Body of pancreas (tissue), 4 donors: ENCODE data around the gene LGR4. TPM values are rescaled to one million over a fixed set of nuclear protein-coding genes. Genes with fewer than 3 reads are reported as not detected.

ENCODE experiments used
- ATAC-seq: fragments of 150-250 bp; one replicate; pipeline ENCODE4 v1.9.1; 2016
- DNase-seq, 4 donors: peaks; one replicate each; pipeline ENCODE4 v3.0.0-alpha.2; 2019
- H3K27ac ChIP-seq, 4 donors: fragments of 200-600 bp; sonication (generic); 1 replicate in 3 of 4; 2 replicates in 1 of 4; pipeline versions ENCODE4 v1.5.1 to v1.6.1; 2016 to 2019; ENCODE audit warnings: mild to moderate bottlenecking in 1 of 4, mixed read lengths in 1 of 4, moderate library complexity in 1 of 4
- H3K27me3 ChIP-seq, 2 donors: fragments of 200-600 bp; sonication (generic); one replicate each; pipeline ENCODE4 v1.6.0; 2016; ENCODE audit warnings: mild to moderate bottlenecking in 1 of 2
- H3K36me3 ChIP-seq, 2 donors: fragments of 200-600 bp; sonication (generic); replicated peaks in 1 of 2; 2 replicates each; pipeline ENCODE4 v1.5.1; 2016; ENCODE audit warnings: low read depth in 2 of 2; ENCODE audit not compliant: insufficient read depth in 1 of 2
- H3K4me1 ChIP-seq: fragments of 200-600 bp; sonication (generic); one replicate; pipeline ENCODE4 v1.6.0; 2016
- H3K4me3 ChIP-seq, 2 donors: fragments of 200-600 bp; sonication (generic); 1 replicate in 1 of 2; 2 replicates in 1 of 2; pipeline ENCODE4 v1.5.1; 2016 to 2019
- H3K9me3 ChIP-seq, 3 donors: fragments of 200-600 bp; sonication (generic); 1 replicate in 2 of 3; 2 replicates in 1 of 3; pipeline ENCODE4 v1.5.1; 2016
- POLR2A ChIP-seq, 3 donors: fragments of 450-650 bp; IDR thresholded peaks; one replicate each; pipeline ENCODE4 v1.6.1; 2016; ENCODE audit warnings: antibody characterized with exemption in 3 of 3, mild to moderate bottlenecking in 2 of 3
- WGBS, 2 donors: methylation state at CpG; one replicate each; pipeline ENCODE4 v1.1.5; 2017; 5-methylcytosine and 5-hydroxymethylcytosine counted together
- intact Hi-C: fragments of 100-400 bp; cut with DNase I; formaldehyde crosslinking; loops from one replicate; pipeline ENCODE4 v1.15.1; 2023
- total RNA-seq, 2 donors: library from RNA; depleted of rRNA; stranded (reverse); fragments of >200 nt; gene quantifications; one replicate each; pipeline ENCODE4 v1.1.0, GENCODE V29; 2016
- TF ChIP-seq, protein P1 (sequence below), 7 experiments: fragments of 450-650 bp in 4 of 7; fragments of 200-600 bp in 3 of 7; sonication (generic) in 3 of 7; IDR thresholded peaks; one replicate each; pipeline ENCODE4 v1.5.1; 2016 to 2019; ENCODE audit warnings: antibody characterized with exemption in 7 of 7

Gene LGR4
- total RNA-seq, 2 donors from 2014 or later, result 120 to 145 TPM

DNA sequence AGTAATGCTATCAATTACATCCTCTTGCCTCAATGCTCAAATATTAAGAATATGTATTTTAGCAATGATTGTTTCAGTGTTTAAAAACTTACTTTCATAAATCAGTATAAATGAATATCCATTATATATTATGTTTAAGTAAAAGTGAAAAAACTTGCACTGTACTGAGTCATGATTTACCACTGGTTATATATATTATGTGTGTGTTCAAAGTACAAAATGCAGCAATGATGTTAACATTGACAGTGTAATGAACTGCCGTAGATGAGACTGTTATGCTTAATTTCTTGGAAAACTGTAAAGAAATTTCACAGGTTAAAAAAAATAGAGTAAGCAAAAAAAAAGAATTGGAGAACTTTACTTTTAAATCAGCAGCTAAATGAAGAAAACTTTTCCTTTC, 25.3 kb upstream of the LGR4 start:
- no peaks in the 10 kb centered on the region for H3K27me3 ChIP-seq
- intact Hi-C loops, result no loop called here
- no peak overlapping the region for H3K4me3 ChIP-seq
- no peaks in the 10 kb centered on the region for H3K9me3 ChIP-seq
- no peak for TF ChIP-seq POLR2A (IDR thresholded peaks at IDR 0.05)
- no peak overlapping the region for H3K27ac ChIP-seq
- 78 to 89% methylated on average over 1 of the region's 1 CpG for WGBS, 2 donors
- peaks cover 0 to 19% of the 10 kb centered on the region in 2 donors for H3K36me3 ChIP-seq
- DNase-seq, result no peak
- peaks cover 26% of the 10 kb centered on the region for H3K4me1 ChIP-seq
- ATAC-seq, result no peak

DNA sequence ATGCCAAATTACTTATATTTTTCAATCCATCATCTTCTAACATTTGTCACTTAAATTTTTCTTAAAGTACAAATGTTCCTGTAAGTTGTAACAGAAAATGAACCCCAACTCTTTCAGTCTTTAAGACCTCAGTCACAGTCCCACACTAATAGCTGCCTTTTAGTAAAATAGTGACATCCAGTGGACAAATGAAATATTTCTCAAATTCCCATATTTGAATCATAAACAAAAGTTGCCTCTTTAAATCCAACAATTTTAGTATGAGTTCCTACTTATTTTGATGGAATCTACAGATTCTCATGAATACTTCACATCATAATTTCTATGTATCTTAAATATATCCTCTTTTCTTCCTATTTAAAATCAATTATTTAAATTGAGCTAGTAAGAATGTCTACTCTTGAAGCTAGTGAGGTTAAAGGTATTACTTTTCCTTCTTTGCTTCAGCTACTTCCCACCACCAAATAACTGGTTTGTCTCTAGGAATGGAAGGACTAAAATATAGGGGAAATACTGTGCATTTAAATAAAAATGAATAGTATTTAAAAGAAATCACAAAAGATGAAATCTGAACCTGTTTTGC, 24.8 kb upstream of the LGR4 start:
- H3K27me3 ChIP-seq, result no peaks in the 10 kb centered on the region
- H3K27ac ChIP-seq, result no peak overlapping the region
- no peak for TF ChIP-seq POLR2A (IDR thresholded peaks at IDR 0.05)
- TF ChIP-seq, protein P1, sequence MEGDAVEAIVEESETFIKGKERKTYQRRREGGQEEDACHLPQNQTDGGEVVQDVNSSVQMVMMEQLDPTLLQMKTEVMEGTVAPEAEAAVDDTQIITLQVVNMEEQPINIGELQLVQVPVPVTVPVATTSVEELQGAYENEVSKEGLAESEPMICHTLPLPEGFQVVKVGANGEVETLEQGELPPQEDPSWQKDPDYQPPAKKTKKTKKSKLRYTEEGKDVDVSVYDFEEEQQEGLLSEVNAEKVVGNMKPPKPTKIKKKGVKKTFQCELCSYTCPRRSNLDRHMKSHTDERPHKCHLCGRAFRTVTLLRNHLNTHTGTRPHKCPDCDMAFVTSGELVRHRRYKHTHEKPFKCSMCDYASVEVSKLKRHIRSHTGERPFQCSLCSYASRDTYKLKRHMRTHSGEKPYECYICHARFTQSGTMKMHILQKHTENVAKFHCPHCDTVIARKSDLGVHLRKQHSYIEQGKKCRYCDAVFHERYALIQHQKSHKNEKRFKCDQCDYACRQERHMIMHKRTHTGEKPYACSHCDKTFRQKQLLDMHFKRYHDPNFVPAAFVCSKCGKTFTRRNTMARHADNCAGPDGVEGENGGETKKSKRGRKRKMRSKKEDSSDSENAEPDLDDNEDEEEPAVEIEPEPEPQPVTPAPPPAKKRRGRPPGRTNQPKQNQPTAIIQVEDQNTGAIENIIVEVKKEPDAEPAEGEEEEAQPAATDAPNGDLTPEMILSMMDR (IDR thresholded peaks at IDR 0.05), result peak; percentile 15 to 54 (median 45)
- H3K36me3 ChIP-seq, result peaks cover 0 to 19% of the 10 kb centered on the region in 2 donors
- intact Hi-C loops, result no loop called here
- ATAC-seq (no peak), DNase-seq (no peak)
- peaks cover 21% of the 10 kb centered on the region for H3K4me1 ChIP-seq
- H3K4me3 ChIP-seq, result no peak overlapping the region
- no peaks in the 10 kb centered on the region for H3K9me3 ChIP-seq

DNA sequence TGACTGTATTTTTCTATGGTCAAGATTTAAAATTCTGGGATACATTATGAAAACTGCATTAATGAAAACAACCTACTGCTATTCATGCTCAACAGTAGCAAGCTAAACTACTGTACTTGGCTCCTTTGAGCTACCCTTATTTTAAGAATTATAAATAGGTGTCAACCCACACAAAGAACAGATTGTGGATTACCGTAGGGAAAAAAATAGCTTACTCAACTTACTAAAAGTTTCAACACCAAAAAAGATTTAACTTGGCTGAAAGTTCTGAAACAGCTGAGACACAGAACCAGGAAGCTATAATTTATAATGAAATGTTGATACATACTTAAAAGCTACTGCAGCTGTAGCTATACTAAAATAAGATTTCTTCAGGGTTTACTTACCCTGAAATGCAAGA, 23.9 kb upstream of the LGR4 start:
- 15 to 22% methylated on average over 1 of the region's 1 CpG for WGBS, 2 donors
- intact Hi-C loops, result no loop called here

DNA sequence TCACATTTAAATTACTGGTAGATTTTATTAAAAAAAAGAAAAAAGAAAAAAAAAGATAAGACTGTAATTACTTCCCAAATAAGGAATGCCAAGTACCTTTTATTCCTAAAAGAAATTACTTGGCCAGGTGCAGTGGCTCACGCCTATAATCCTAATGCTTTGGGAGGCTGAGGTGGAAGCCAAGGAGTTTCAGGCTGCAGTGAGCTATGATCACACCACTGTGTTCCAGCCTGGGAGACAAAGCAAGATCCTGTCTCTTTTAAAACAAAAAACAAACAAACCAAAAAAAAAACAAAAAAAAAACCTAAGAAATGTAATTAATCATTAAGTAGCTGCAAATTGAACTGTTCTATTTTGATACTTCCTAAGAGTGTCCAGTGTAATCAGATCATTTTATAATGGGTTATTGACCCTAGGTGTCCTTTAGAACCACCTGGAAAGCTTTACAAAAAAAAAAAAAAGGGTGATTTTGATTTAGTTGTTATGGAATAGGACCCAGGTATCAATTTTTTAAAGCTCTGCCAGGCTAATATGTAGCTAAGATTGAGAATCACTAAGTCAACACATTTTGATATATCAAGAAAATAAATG, 23.2 kb upstream of the LGR4 start:
- intact Hi-C loops, result no loop called here
- Histone ChIP-seq H3K27ac (peak overlapping the region in 1 of 4 donors; percentile 56), H3K9me3 (no peaks in the 10 kb centered on the region), H3K27me3 (no peaks in the 10 kb centered on the region), H3K4me3 (no peak overlapping the region), H3K4me1 (peaks cover 17% of the 10 kb centered on the region), H3K36me3 (peaks cover 0 to 21% of the 10 kb centered on the region in 2 donors)
- TF ChIP-seq, protein P1 (IDR thresholded peaks at IDR 0.05), result no peak
- TF ChIP-seq POLR2A (IDR thresholded peaks at IDR 0.05), result no peak
- ATAC-seq (no peak), DNase-seq (no peak)
- 45 to 86% methylated on average over 1 of the region's 1 CpG for WGBS, 2 donors

More for the DNA sequence above, 23.9 kb upstream of the LGR4 start:
- no peak for DNase-seq
- Histone ChIP-seq H3K4me1 (peaks cover 17% of the 10 kb centered on the region), H3K9me3 (no peaks in the 10 kb centered on the region), H3K36me3 (peaks cover 0 to 21% of the 10 kb centered on the region in 2 donors), H3K27me3 (no peaks in the 10 kb centered on the region), H3K4me3 (no peak overlapping the region), H3K27ac (peak overlapping the region in 1 of 4 donors; percentile 56)
- no peak for ATAC-seq
- TF ChIP-seq, protein P1 (IDR thresholded peaks at IDR 0.05), result no peak
- TF ChIP-seq POLR2A (IDR thresholded peaks at IDR 0.05), result no peak

DNA sequence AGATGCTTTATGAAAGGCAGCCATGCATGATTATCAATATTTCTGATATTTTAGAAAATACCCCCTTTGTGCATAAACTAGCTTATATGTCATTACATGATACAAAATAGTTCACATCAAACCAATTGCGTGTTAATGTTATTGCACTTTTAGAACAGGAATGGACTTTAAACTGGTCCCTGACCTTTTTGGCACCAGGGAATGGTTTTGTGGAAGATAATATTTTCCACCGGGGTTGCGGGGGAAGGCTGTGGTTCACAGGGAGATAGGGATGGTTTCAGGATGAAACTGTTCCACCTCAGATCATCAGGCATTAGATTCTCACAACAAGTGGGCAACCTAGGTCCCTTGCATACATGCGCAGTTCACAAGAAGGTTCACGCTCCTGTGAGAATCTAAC, 16.5 kb upstream of the LGR4 start:
- intact Hi-C loops, result loop anchor here (5.0 to 10.0 kb wide), 2 partner anchors 204 to 307 kb away; no protein-coding TSS in a partner anchor
- no peak for TF ChIP-seq POLR2A (IDR thresholded peaks at IDR 0.05)
- TF ChIP-seq, protein P1 (IDR thresholded peaks at IDR 0.05), result no peak
- Histone ChIP-seq H3K4me1 (peaks cover 4% of the 10 kb centered on the region), H3K27ac (no peak overlapping the region), H3K36me3 (peaks cover 0 to 5% of the 10 kb centered on the region in 2 donors), H3K27me3 (no peaks in the 10 kb centered on the region), H3K4me3 (no peak overlapping the region), H3K9me3 (no peaks in the 10 kb centered on the region)
- no peak for DNase-seq
- no peak for ATAC-seq
- WGBS, 2 donors, result 59 to 72% methylated on average over 5 of the region's 5 CpGs
